Motor neuron (in vitro differentiated cells): ENCODE data around the gene LALBA. TPM values are rescaled to one million over a fixed set of nuclear protein-coding genes. Genes with fewer than 3 reads are reported as not detected.

Source experiments
- ATAC-seq, 8 experiments: fragments of 200-7000 bp; cut with Tn5 transposase; replicated peaks in 6 of 8; 2 replicates each; pipeline ENCODE4 v1.8.0; 2021; ENCODE audit warnings: mild to moderate bottlenecking in 8 of 8, moderate library complexity in 8 of 8
- H3K27ac ChIP-seq, 2 donors: fragments of 250-450 bp; sonication (Bioruptor Pico); 2 replicates each; pipeline ENCODE4 v1.9.0; 2021; ENCODE audit warnings: antibody characterized with exemption in 2 of 2, mild to moderate bottlenecking in 2 of 2, moderate library complexity in 1 of 2
- H3K4me1 ChIP-seq, 2 donors: fragments of 250-450 bp; sonication (Bioruptor Pico); replicated peaks in 1 of 2; 2 replicates each; pipeline ENCODE4 v1.6.1; 2021; ENCODE audit warnings: antibody characterized with exemption in 2 of 2, mild to moderate bottlenecking in 2 of 2, moderate library complexity in 1 of 2
- H3K4me3 ChIP-seq, 5 donors: fragments of 250-450 bp; sonication (Bioruptor Pico); 2 replicates each; pipeline ENCODE4 v1.9.0; 2021; ENCODE audit warnings: antibody characterized with exemption in 5 of 5, mild to moderate bottlenecking in 5 of 5, moderate library complexity in 4 of 5
- WGBS, 10 experiments: fragments of 450-650 bp; shearing (Covaris generic); methylation state at CpG; one replicate each; pipeline ENCODE4 v1.0.0; 2022; 5-methylcytosine and 5-hydroxymethylcytosine counted together
- in situ Hi-C, 9 experiments: fragments of 400-800 bp; cut with MboI; loops; one replicate each; pipeline ENCODE4 v1.15.0; 2021; ENCODE audit warnings: low sequenced_read_pairs in 9 of 9, low pct_unique_long_range_greater_than_20kb in 2 of 9; ENCODE audit not compliant: unreplicated experiment in 9 of 9
- total RNA-seq, 8 experiments: library from RNA; unstranded; fragments of 300-600 nt; gene quantifications; 2 replicates each; pipeline versions ENCODE4 v1.2.3 to v1.2.4, GENCODE V29; 2022

LALBA gene
- under 1 TPM in 4 of 8 experiments, not detected in 4; 0.23 to 0.59 (median 0.31) TPM for total RNA-seq

GRCh38 chr12:48569946-48570345, at the start of gene LALBA:
TSS of gene LALBA (minus strand) at chr12:48570046. CDS start at chr12:48570020, 26 bp downstream.
- Histone ChIP-seq H3K27ac (no peak within 1 kb of the TSS), H3K4me1 (no peaks in the 10 kb centered on the region), H3K4me3 (no peak within 1 kb of the TSS)
- in situ Hi-C loops = no loop called here
- WGBS, 10 experiments = 0 to 80% (median 59%) methylated on average over 1 of the region's 1 CpG; no CpG with 5 or more reads in 6 of the 10 experiments
- no peak for ATAC-seq

- ATAC-seq = peak; percentile 76 to 91 (median 86)
- in situ Hi-C loops = loop anchor here in 3 of 9 experiments (25.0 kb wide), 3 partner anchors 356 to 906 kb away; partner anchors contain the start of gene RPAP3 (in 1 of the 3)
- no peaks in the 10 kb centered on the region for H3K4me1 ChIP-seq
- 0 to 60% (median 33%) methylated on average over 1 to 7 of the region's 7 CpGs; no CpG with 5 or more reads in 1 of the 10 experiments for whole genome bisulfite sequencing, 10 experiments
- no peak overlapping the region for H3K4me3 ChIP-seq
- H3K27ac ChIP-seq = no peak overlapping the region
Measured at GRCh38 chr12:48618541-48618940, 48.7 kb upstream of the LALBA start.

GRCh38 chr12:48615681-48616080, 45.8 kb upstream of the LALBA start:
- ATAC-seq = no peak
- in situ Hi-C loops = loop anchor here in 3 of 9 experiments (25.0 kb wide), 3 partner anchors 353 to 903 kb away; partner anchors contain the start of gene RPAP3 (in 1 of the 3)
- Histone ChIP-seq H3K4me3 (no peak overlapping the region), H3K4me1 (no peaks in the 10 kb centered on the region), H3K27ac (no peak overlapping the region)
- WGBS, 10 experiments = 29 to 100% (median 76%) methylated on average over 1 to 4 of the region's 4 CpGs; no CpG with 5 or more reads in 2 of the 10 experiments

GRCh38 chr12:48613321-48613720, 43.5 kb upstream of the LALBA start:
- in situ Hi-C loops = loop anchor here in 3 of 9 experiments (5.0 to 25.0 kb wide), 4 partner anchors 71 to 901 kb away; partner anchors contain the start of gene RPAP3 (in 1 of the 3)
- H3K27ac ChIP-seq = no peak overlapping the region
- H3K4me1 ChIP-seq = no peaks in the 10 kb centered on the region
- WGBS, 10 experiments = 0 to 100% (median 67%) methylated on average over 1 of the region's 1 CpG; no CpG with 5 or more reads in 3 of the 10 experiments
- no peak overlapping the region for H3K4me3 ChIP-seq
- no peak for ATAC-seq

GRCh38 chr12:48602192-48602989, 32.5 kb upstream of the LALBA start:
- in situ Hi-C loops = loop anchor here in 3 of 9 experiments (25.0 kb wide), 3 partner anchors 340 to 890 kb away; partner anchors contain the start of gene RPAP3 (in 1 of the 3)
- H3K27ac ChIP-seq = peak overlapping the region; percentile 18 to 81
- H3K4me3 ChIP-seq = no peak overlapping the region
- WGBS, 10 experiments = 0 to 86% (median 63%) methylated on average over 1 of the region's 1 CpG; no CpG with 5 or more reads in 4 of the 10 experiments
- peak in 3 of 8 experiments; percentile 31 to 76 (median 35) for ATAC-seq
- H3K4me1 ChIP-seq = peaks cover 15 to 28% of the 10 kb centered on the region in 2 donors

GRCh38 chr12:48601013-48601756, 31.3 kb upstream of the LALBA start:
- ATAC-seq = peak; percentile 55 to 99 (median 98)
- in situ Hi-C loops = loop anchor here in 3 of 9 experiments (25.0 kb wide), 3 partner anchors 339 to 889 kb away; partner anchors contain the start of gene RPAP3 (in 1 of the 3)
- Histone ChIP-seq H3K27ac (peak overlapping the region; percentile 61 to 81), H3K4me3 (no peak overlapping the region), H3K4me1 (peaks cover 15 to 28% of the 10 kb centered on the region in 2 donors)
- 43 to 85% (median 49%) methylated on average over 1 to 8 of the region's 11 CpGs; no CpG with 5 or more reads in 2 of the 10 experiments for WGBS, 10 experiments

GRCh38 chr12:48600552-48600951, 30.7 kb upstream of the LALBA start:
- in situ Hi-C loops = loop anchor here in 3 of 9 experiments (25.0 kb wide), 3 partner anchors 338 to 888 kb away; partner anchors contain the start of gene RPAP3 (in 1 of the 3)

GRCh38 chr12:48592591-48593086, 22.8 kb upstream of the LALBA start:
- in situ Hi-C loops = no loop called here
- H3K4me3 ChIP-seq = no peak overlapping the region
- no peak for ATAC-seq
- 0 to 100% (median 72%) methylated on average over 1 to 2 of the region's 2 CpGs; no CpG with 5 or more reads in 3 of the 10 experiments for WGBS, 10 experiments
- no peaks in the 10 kb centered on the region for H3K4me1 ChIP-seq
- H3K27ac ChIP-seq = no peak overlapping the region

More at GRCh38 chr12:48600552-48600951, 30.7 kb upstream of the LALBA start:
- peaks cover 15 to 28% of the 10 kb centered on the region in 2 donors for H3K4me1 ChIP-seq
- H3K4me3 ChIP-seq = no peak overlapping the region
- WGBS, 10 experiments = 0 to 100% (median 19%) methylated on average over 1 to 2 of the region's 2 CpGs; no CpG with 5 or more reads in 2 of the 10 experiments
- peak in 4 of 8 experiments; percentile 15 to 53 (median 42) for ATAC-seq
- H3K27ac ChIP-seq = peak overlapping the region; percentile 64 to 67

GRCh38 chr12:48586361-48586760, 16.5 kb upstream of the LALBA start:
- ATAC-seq = no peak
- Histone ChIP-seq H3K4me3 (no peak overlapping the region), H3K4me1 (no peaks in the 10 kb centered on the region), H3K27ac (no peak overlapping the region)
- WGBS, 10 experiments = 60 to 100% (median 92%) methylated on average over 1 to 3 of the region's 5 CpGs; no CpG with 5 or more reads in 7 of the 10 experiments
- in situ Hi-C loops = no loop called here

GRCh38 chr12:48583728-48584127, 13.9 kb upstream of the LALBA start:
- Histone ChIP-seq H3K27ac (no peak overlapping the region), H3K4me3 (no peak overlapping the region), H3K4me1 (no peaks in the 10 kb centered on the region)
- ATAC-seq = no peak
- in situ Hi-C loops = no loop called here
- 0 to 100% (median 45%) methylated on average over 1 to 2 of the region's 2 CpGs; no CpG with 5 or more reads in 1 of the 10 experiments for WGBS, 10 experiments

- no peak overlapping the region for H3K27ac ChIP-seq
- no peak overlapping the region for H3K4me3 ChIP-seq
- WGBS, 10 experiments = 24 to 86% (median 66%) methylated on average over 1 to 5 of the region's 5 CpGs; no CpG with 5 or more reads in 2 of the 10 experiments
- no peak for ATAC-seq
- in situ Hi-C loops = no loop called here
- H3K4me1 ChIP-seq = no peaks in the 10 kb centered on the region
Measured at GRCh38 chr12:48580831-48581230, 11.0 kb upstream of the LALBA start.

- ATAC-seq = no peak
- H3K27ac ChIP-seq = no peak overlapping the region
- 18 to 100% (median 73%) methylated on average over 1 to 5 of the region's 5 CpGs for WGBS, 10 experiments
- in situ Hi-C loops = no loop called here
- H3K4me3 ChIP-seq = no peak overlapping the region
- no peaks in the 10 kb centered on the region for H3K4me1 ChIP-seq
Measured at GRCh38 chr12:48572326-48572725, 2.5 kb upstream of the LALBA start.
